A673 (cell line): ENCODE results near the gene ZSCAN1. TPM values are rescaled to one million over a fixed set of nuclear protein-coding genes. Genes with fewer than 3 reads are reported as not detected.

Experiments used
- BruUV-seq: library from RNA; stranded (reverse); fragments of 400-500 nt; replicated peaks from 2 replicates; lab custom pipeline; 2021; lab: Mats Ljungman, UMichigan
- CTCF ChIA-PET: fragments of 300-600 bp; sonication (Branson Sonifier 250); formaldehyde crosslinking; loops from one replicate; lab custom pipeline; 2022; ENCODE audit warnings: antibody characterized with exemption; lab: Charles Lee
- POLR2A ChIA-PET: fragments of 300-600 bp; sonication (Branson Sonifier 250); formaldehyde crosslinking; loops from one replicate; lab custom pipeline; 2022; ENCODE audit warnings: antibody characterized with exemption; ENCODE audit not compliant: low non-redundant PET; lab: Charles Lee
- DNase-seq: peaks from one replicate; pipeline ENCODE4 v3.0.0-alpha.2; 2015; ENCODE audit warnings: low spot score
- H3K27ac ChIP-seq: fragments of 200-600 bp; sonication (generic); 2 replicates; pipeline ENCODE4 v1.5.1; 2016; ENCODE audit warnings: mixed run types, low read depth, mild to moderate bottlenecking, mixed read lengths, antibody characterized with exemption, low read length; ENCODE audit not compliant: poor library complexity, severe bottlenecking
- H3K27me3 ChIP-seq: fragments of 200-600 bp; sonication (generic); replicated peaks from 2 replicates; pipeline ENCODE4 v1.6.1; 2017; ENCODE audit warnings: mixed run types, low read depth, mild to moderate bottlenecking, mixed read lengths, antibody characterized with exemption, low read length; ENCODE audit not compliant: insufficient read depth, poor library complexity
- H3K36me3 ChIP-seq: fragments of 200-600 bp; sonication (generic); 2 replicates; pipeline ENCODE4 v1.6.1; 2016; ENCODE audit warnings: mixed run types, mild to moderate bottlenecking, mixed read lengths, antibody characterized with exemption, low read length; ENCODE audit not compliant: insufficient read depth, poor library complexity, severe bottlenecking
- H3K4me1 ChIP-seq: fragments of 200-600 bp; sonication (generic); 2 replicates; pipeline ENCODE4 v1.6.1; 2017; ENCODE audit warnings: mixed run types, mild to moderate bottlenecking, mixed read lengths, antibody characterized with exemption, low read length; ENCODE audit not compliant: insufficient read depth, poor library complexity, severe bottlenecking
- H3K4me3 ChIP-seq: fragments of 200-600 bp; sonication (generic); 2 replicates; pipeline ENCODE4 v1.5.1; 2016; ENCODE audit warnings: low read depth, mixed run types, mild to moderate bottlenecking, mixed read lengths, low read length; ENCODE audit not compliant: poor library complexity, severe bottlenecking
- H3K9me3 ChIP-seq: fragments of 200-600 bp; sonication (generic); 2 replicates; pipeline ENCODE4 v1.6.1; 2016; ENCODE audit warnings: mixed run types, low read depth, mild to moderate bottlenecking, mixed read lengths, antibody characterized with exemption, low read length; ENCODE audit not compliant: poor library complexity, severe bottlenecking
- EZH2 ChIP-seq: fragments of 200-600 bp; sonication (generic); IDR thresholded peaks from 2 replicates; pipeline ENCODE4 v1.6.1; 2017; ENCODE audit warnings: borderline replicate concordance, low read depth, mild to moderate bottlenecking, mixed read lengths, antibody characterized with exemption, low read length; ENCODE audit not compliant: poor library complexity, severe bottlenecking
- intact Hi-C: fragments of 100-400 bp; cut with micrococcal nuclease; formaldehyde crosslinking; loops from one replicate; pipeline ENCODE4 v1.10.0; 2022; ENCODE audit not compliant: unreplicated experiment
- total RNA-seq: library from RNA; stranded (reverse); gene quantifications from 2 replicates; pipeline ENCODE4 v1.2.3, GENCODE V29; 2021
- TF ChIP-seq, protein P1 (sequence below): fragments of 300-800, 200-600 bp; sonication (generic); conservative IDR thresholded peaks from 2 replicates; pipeline ENCODE4 v1.5.1; 2017; ENCODE audit warnings: low read depth, mild to moderate bottlenecking, antibody characterized with exemption, low read length, moderate library complexity, mixed read lengths

The ZSCAN1 gene
- total RNA-seq, 1 experiment from 2014 or later: 1.4 TPM

DNA sequence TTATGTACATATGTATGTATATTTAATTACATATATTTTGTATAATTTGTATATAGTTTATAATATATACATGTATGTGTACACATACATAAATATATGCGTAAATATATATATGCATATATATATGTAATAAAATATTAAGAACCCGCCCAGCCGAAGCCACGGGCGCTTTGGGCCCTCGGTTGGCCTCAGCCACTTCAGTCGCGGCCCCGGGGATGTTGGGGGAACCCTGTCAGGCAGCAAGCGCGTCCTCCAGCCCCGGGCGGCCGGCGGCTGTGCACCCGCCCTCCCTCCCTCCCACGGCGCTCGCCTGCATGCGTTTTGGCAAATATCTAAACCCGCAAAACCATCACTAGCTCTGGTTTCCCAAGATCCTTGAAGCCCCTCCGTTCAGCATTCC is 23.3 kb upstream of the ZSCAN1 start:
- Histone ChIP-seq H3K27ac (no peak overlapping the region), H3K36me3 (peaks cover 9% of the 10 kb centered on the region), H3K4me1 (peaks cover 5% of the 10 kb centered on the region), H3K9me3 (peaks cover 8% of the 10 kb centered on the region), H3K27me3 (no peaks in the 10 kb centered on the region), H3K4me3 (peak overlapping the region; percentile 59)
- CTCF ChIA-PET: no interaction called here
- no peak for DNase-seq
- TF ChIP-seq, protein P1, sequence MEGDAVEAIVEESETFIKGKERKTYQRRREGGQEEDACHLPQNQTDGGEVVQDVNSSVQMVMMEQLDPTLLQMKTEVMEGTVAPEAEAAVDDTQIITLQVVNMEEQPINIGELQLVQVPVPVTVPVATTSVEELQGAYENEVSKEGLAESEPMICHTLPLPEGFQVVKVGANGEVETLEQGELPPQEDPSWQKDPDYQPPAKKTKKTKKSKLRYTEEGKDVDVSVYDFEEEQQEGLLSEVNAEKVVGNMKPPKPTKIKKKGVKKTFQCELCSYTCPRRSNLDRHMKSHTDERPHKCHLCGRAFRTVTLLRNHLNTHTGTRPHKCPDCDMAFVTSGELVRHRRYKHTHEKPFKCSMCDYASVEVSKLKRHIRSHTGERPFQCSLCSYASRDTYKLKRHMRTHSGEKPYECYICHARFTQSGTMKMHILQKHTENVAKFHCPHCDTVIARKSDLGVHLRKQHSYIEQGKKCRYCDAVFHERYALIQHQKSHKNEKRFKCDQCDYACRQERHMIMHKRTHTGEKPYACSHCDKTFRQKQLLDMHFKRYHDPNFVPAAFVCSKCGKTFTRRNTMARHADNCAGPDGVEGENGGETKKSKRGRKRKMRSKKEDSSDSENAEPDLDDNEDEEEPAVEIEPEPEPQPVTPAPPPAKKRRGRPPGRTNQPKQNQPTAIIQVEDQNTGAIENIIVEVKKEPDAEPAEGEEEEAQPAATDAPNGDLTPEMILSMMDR: no peak
- no peak for TF ChIP-seq EZH2
- intact Hi-C loops: no loop called here
- POLR2A ChIA-PET: no interaction called here
- no TSS peak for BruUV-seq

DNA sequence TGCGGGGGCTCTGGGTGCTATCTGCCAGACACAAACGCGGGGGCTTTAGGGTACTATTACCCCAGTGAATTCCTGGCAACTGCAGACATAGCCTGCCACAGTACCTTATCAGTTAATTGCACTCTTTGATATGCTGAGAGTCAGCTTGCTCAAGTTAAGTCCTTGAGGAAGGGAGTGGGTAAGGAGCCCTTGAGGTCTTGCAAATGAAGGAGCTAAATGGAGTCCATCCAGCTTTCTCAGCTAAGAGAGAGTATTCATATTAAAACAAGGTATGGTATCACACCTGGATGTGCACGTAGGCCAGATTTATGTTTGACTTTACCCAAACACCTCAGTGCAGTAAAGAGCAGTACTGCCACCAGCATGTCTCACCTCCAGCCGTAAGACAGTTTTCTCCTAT is 19.7 kb upstream of the ZSCAN1 start:
- ChIA-PET POLR2A (no interaction called here), CTCF (no interaction called here)
- no peaks in the 10 kb centered on the region for H3K9me3 ChIP-seq
- TF ChIP-seq, protein P1: no peak
- no peak for TF ChIP-seq EZH2
- no TSS peak for BruUV-seq
- H3K4me3 ChIP-seq: no peak overlapping the region
- H3K36me3 ChIP-seq: no peaks in the 10 kb centered on the region
- no peak for DNase-seq
- intact Hi-C loops: no loop called here
- H3K27ac ChIP-seq: no peak overlapping the region
- H3K27me3 ChIP-seq: no peaks in the 10 kb centered on the region
- H3K4me1 ChIP-seq: peaks cover 4% of the 10 kb centered on the region

DNA sequence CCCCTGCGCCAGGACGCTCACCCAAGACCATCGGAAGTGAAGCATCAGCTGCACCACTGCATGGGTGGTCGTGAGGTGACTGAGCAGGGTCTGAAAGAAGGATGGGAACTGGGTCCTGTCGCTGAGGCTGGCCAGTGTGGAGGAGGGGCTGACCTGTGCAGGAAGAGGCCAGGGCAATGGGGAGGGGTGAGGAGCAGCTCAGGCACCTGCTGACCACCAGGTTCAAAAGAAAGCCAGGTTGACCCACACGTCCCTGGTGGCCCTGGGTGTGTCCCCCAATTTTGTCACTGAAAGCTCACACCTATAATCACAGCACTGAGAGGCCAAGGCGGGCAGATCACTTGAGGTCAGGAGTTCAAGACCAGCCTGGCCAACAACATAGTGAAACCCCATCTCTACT is 13.7 kb upstream of the ZSCAN1 start:
- no peak overlapping the region for H3K4me3 ChIP-seq
- ChIA-PET POLR2A (no interaction called here), CTCF (no interaction called here)
- no peak for DNase-seq
- intact Hi-C loops: no loop called here
- no peak for TF ChIP-seq EZH2
- TF ChIP-seq, protein P1: no peak
- no peak overlapping the region for H3K27ac ChIP-seq
- H3K9me3 ChIP-seq: peaks cover 3% of the 10 kb centered on the region
- no TSS peak for BruUV-seq
- no peaks in the 10 kb centered on the region for H3K36me3 ChIP-seq
- no peaks in the 10 kb centered on the region for H3K4me1 ChIP-seq
- H3K27me3 ChIP-seq: no peaks in the 10 kb centered on the region
